ENCODE results near the gene CKAP2L. TPM values are rescaled to one million over a fixed set of nuclear protein-coding genes. Genes with fewer than 3 reads are reported as not detected.

Gene CKAP2L
- total RNA-seq, 4 donors from 2014 or later = 0.64 to 33.0 (median 2.2) TPM; not detected in 1

GRCh38 chr2:112714836-112715631 lies 49.4 kb downstream of the CKAP2L start:
- no peak overlapping the region for H3K4me3 ChIP-seq
- intact Hi-C loops (cut with DNase I; ENCODE audit: low total_unique reads) = no loop called here
- no peak overlapping the region for H3K27ac ChIP-seq
- H3K27me3 ChIP-seq = no peaks in the 10 kb centered on the region
- no peaks in the 10 kb centered on the region for H3K9me3 ChIP-seq
- WGBS, 2 donors (ENCODE audit: low coverage in 1 of 2) = 86 to 96% methylated on average over 4 to 7 of the region's 7 CpGs
- DNase-seq = no peak
- H3K4me1 ChIP-seq = no peaks in the 10 kb centered on the region
- TF ChIP-seq CTCF (IDR thresholded peaks at IDR 0.05) (no peak), POLR2A (IDR thresholded peaks at IDR 0.05) (no peak), POLR2AphosphoS5 (IDR thresholded peaks at IDR 0.05) (no peak), EP300 (IDR thresholded peaks at IDR 0.05; ENCODE audit: low read depth) (no peak)
- in situ Hi-C loops (cut with MboI; ENCODE audit: low pct_ligation_motif_present in 1 of 4, low pct_unique_long_range_greater_than_20kb in 1 of 4, low sequenced_read_pairs in 3 of 4) = no loop called here
- H3K36me3 ChIP-seq = no peaks in the 10 kb centered on the region

- H3K4me1 ChIP-seq = no peaks in the 10 kb centered on the region
- in situ Hi-C loops (cut with MboI; ENCODE audit: low pct_ligation_motif_present in 1 of 4, low pct_unique_long_range_greater_than_20kb in 1 of 4, low sequenced_read_pairs in 3 of 4) = no loop called here
These were observed 50.1 kb downstream of the CKAP2L start for GRCh38 chr2:112714331-112714730.

GRCh38 chr2:112713926-112714325 lies 50.5 kb downstream of the CKAP2L start:
- intact Hi-C loops (cut with DNase I; ENCODE audit: low total_unique reads) = no loop called here
- H3K4me3 ChIP-seq = no peak overlapping the region
- TF ChIP-seq CTCF (IDR thresholded peaks at IDR 0.05) (no peak), POLR2AphosphoS5 (IDR thresholded peaks at IDR 0.05) (no peak), EP300 (IDR thresholded peaks at IDR 0.05; ENCODE audit: low read depth) (no peak)
- no peaks in the 10 kb centered on the region for H3K27me3 ChIP-seq
- no peaks in the 10 kb centered on the region for H3K9me3 ChIP-seq
- in situ Hi-C loops (cut with MboI; ENCODE audit: low pct_ligation_motif_present in 1 of 4, low pct_unique_long_range_greater_than_20kb in 1 of 4, low sequenced_read_pairs in 3 of 4) = no loop called here
- peaks cover 0 to 2% (median 0%) of the 10 kb centered on the region in 4 donors for H3K4me1 ChIP-seq
- no peak overlapping the region for H3K27ac ChIP-seq
- WGBS, 2 donors (ENCODE audit: low coverage in 1 of 2) = 95% methylated on average over 7 of the region's 7 CpGs; no CpG with 5 or more reads in 1 of the 2 donors
- no peak for DNase-seq
- H3K36me3 ChIP-seq = no peaks in the 10 kb centered on the region

More at GRCh38 chr2:112714331-112714730, 50.1 kb downstream of the CKAP2L start:
- no peak for DNase-seq
- 96% methylated on average over 4 of the region's 4 CpGs; no CpG with 5 or more reads in 1 of the 2 donors for WGBS, 2 donors (ENCODE audit: low coverage in 1 of 2)
- H3K9me3 ChIP-seq = no peaks in the 10 kb centered on the region
- H3K27me3 ChIP-seq = no peaks in the 10 kb centered on the region
- no peaks in the 10 kb centered on the region for H3K36me3 ChIP-seq
- H3K4me3 ChIP-seq = no peak overlapping the region
- intact Hi-C loops (cut with DNase I; ENCODE audit: low total_unique reads) = no loop called here
- no peak for TF ChIP-seq CTCF (IDR thresholded peaks at IDR 0.05)
- no peak overlapping the region for H3K27ac ChIP-seq

GRCh38 chr2:112713585-112713925 lies 50.9 kb downstream of the CKAP2L start:
- Histone ChIP-seq H3K27me3 (no peaks in the 10 kb centered on the region), H3K4me3 (no peak overlapping the region), H3K4me1 (peaks cover 0 to 4% (median 0%) of the 10 kb centered on the region in 4 donors), H3K36me3 (no peaks in the 10 kb centered on the region), H3K27ac (no peak overlapping the region), H3K9me3 (no peaks in the 10 kb centered on the region)
- TF ChIP-seq POLR2A (IDR thresholded peaks at IDR 0.05) (no peak), EP300 (IDR thresholded peaks at IDR 0.05; ENCODE audit: low read depth) (no peak), CTCF (IDR thresholded peaks at IDR 0.05) (no peak), POLR2AphosphoS5 (IDR thresholded peaks at IDR 0.05) (no peak)
- 64% methylated on average over 7 of the region's 7 CpGs; no CpG with 5 or more reads in 1 of the 2 donors for WGBS, 2 donors (ENCODE audit: low coverage in 1 of 2)
- intact Hi-C loops (cut with DNase I; ENCODE audit: low total_unique reads) = no loop called here
- in situ Hi-C loops (cut with MboI; ENCODE audit: low pct_ligation_motif_present in 1 of 4, low pct_unique_long_range_greater_than_20kb in 1 of 4, low sequenced_read_pairs in 3 of 4) = no loop called here
- no peak for DNase-seq
